K562 (cell line): ENCODE measurements around the gene FAM83F. TPM values are rescaled to one million over a fixed set of nuclear protein-coding genes. Genes with fewer than 3 reads are reported as not detected.
A peak's percentile ranks its signal among the peaks of the same experiment; 100 is the strongest.

Source experiments
- ARID1B ChIP-seq: fragments of 450-650 bp; IDR thresholded peaks from 2 replicates; pipeline ENCODE4 v1.6.1; 2016; ENCODE audit warnings: antibody characterized with exemption, mild to moderate bottlenecking, inconsistent platforms
- BRF2 ChIP-seq: IDR thresholded peaks from 3 replicates; pipeline ENCODE4 v1.6.1; 2011; ENCODE audit warnings: borderline replicate concordance, mild to moderate bottlenecking; ENCODE audit not compliant: insufficient read length, insufficient read depth
- ETS1 ChIP-seq: conservative IDR thresholded peaks from 2 replicates; pipeline ENCODE4 v1.6.1; 2011; ENCODE audit warnings: low read depth, mild to moderate bottlenecking, low read length; ENCODE audit not compliant: control insufficient read depth
- GTF2E2 ChIP-seq: fragments of 200-800 bp; sonication (Bioruptor generic); IDR thresholded peaks from 2 replicates; pipeline ENCODE4 v1.6.1; 2016; ENCODE audit warnings: missing genetic modification characterization, missing compliant biosample characterization
- NFE2 ChIP-seq: IDR thresholded peaks from 2 replicates; pipeline ENCODE4 v1.6.1; 2014; ENCODE audit warnings: antibody characterized with exemption, low read depth
- PKNOX1 ChIP-seq: fragments of 450-650 bp; IDR thresholded peaks from 2 replicates; pipeline ENCODE4 v1.6.1; 2016
- SIN3B ChIP-seq: fragments of 450-650 bp; IDR thresholded peaks from 2 replicates; pipeline ENCODE4 v1.6.1; 2017; ENCODE audit warnings: low read depth, mild to moderate bottlenecking, moderate library complexity
- SMAD1 ChIP-seq: fragments of 150-350 bp; IDR thresholded peaks from 2 replicates; pipeline ENCODE4 v1.6.1; 2014; ENCODE audit warnings: low read length, low read depth; ENCODE audit not compliant: partially characterized antibody
- SMAD2 ChIP-seq: fragments of 150-350 bp; IDR thresholded peaks from 2 replicates; pipeline ENCODE4 v1.6.1; 2014; ENCODE audit warnings: low read depth, mild to moderate bottlenecking, low read length
- TCF7 ChIP-seq: sonication (generic); IDR thresholded peaks from 2 replicates; pipeline ENCODE4 v1.6.1; 2016; ENCODE audit warnings: antibody characterized with exemption, borderline replicate concordance
- ZBTB8A ChIP-seq: fragments of 450-650 bp; IDR thresholded peaks from 2 replicates; pipeline ENCODE4 v1.6.1; 2018; ENCODE audit warnings: mild to moderate bottlenecking, moderate library complexity; ENCODE audit not compliant: partially characterized antibody
- ZNF217 ChIP-seq: sonication (generic); formaldehyde crosslinking; IDR thresholded peaks from 2 replicates; pipeline ENCODE4 v1.8.0; 2022; ENCODE audit warnings: mild to moderate bottlenecking, missing genetic modification reagents
- ZNF507 ChIP-seq: conservative IDR thresholded peaks from 2 replicates; pipeline ENCODE4 v1.6.1; 2017; ENCODE audit warnings: missing genetic modification characterization, missing compliant biosample characterization
- ZZZ3 ChIP-seq: fragments of 450-650 bp; IDR thresholded peaks from 2 replicates; pipeline ENCODE4 v1.6.1; 2016; ENCODE audit warnings: antibody characterized with exemption, mild to moderate bottlenecking, moderate library complexity
- polyA plus RNA-seq, 8 experiments: library from polyadenylated mRNA; depleted of rRNA in 4 of 8; stranded (reverse) in 5 of 8; unstranded in 3 of 8; fragments of >200 nt; fragmentation: Nextera tagmentation in 2 of 8; fragmentation: Illumina TruSeq in 1 of 8; extraction: Ambion mirVana in 2 of 8; extraction: Trizol in 1 of 8; gene quantifications; 2 replicates each; pipeline versions ENCODE4 v1.2.1 to v1.2.3, GENCODE V29; 2011 to 2014; ENCODE audit warnings: inconsistent platforms in 1 of 8, missing spikeins in 1 of 8
- total RNA-seq, 7 experiments: library from RNA; depleted of rRNA in 6 of 7; stranded (reverse); fragments of >200 nt in 6 of 7; fragmentation: Illumina TruSeq in 2 of 7; extraction: Trizol in 2 of 7; gene quantifications; 2 replicates each; pipeline versions ENCODE4 v1.2.1 to v1.2.3, GENCODE V29; 2011 to 2021; ENCODE audit warnings: low replicate concordance in 1 of 7
- TF ChIP-seq, protein P1 (sequence below): IDR thresholded peaks from 2 replicates; pipeline ENCODE4 v1.6.1; 2011; ENCODE audit not compliant: insufficient read length; ENCODE audit errors: extremely low read depth
- TF ChIP-seq, protein P2 (sequence below), 2 experiments: fragments of 450-650 bp; formaldehyde crosslinking in 1 of 2; IDR thresholded peaks; 2 replicates each; pipeline versions ENCODE4 v1.4.0 to v1.6.1; 2014 to 2020; ENCODE audit warnings: mild to moderate bottlenecking in 2 of 2, borderline replicate concordance in 1 of 2, low read depth in 1 of 2

Gene FAM83F
- total and polyA plus RNA-seq, 9 of the 15 experiments (the other 6 are each of a cell fraction or from before 2014, with no cell fraction given) = under 0.01 to 0.13 (median 0.04) TPM; not detected in 1

GRCh38 chr22:39965748-39966147, 29.0 kb upstream of the FAM83F start (continued):
- no peak for TF ChIP-seq ETS1
- TF ChIP-seq ZNF507 = no peak
- TF ChIP-seq ZBTB8A = no peak
- no peak for TF ChIP-seq BRF2
- TF ChIP-seq ZZZ3 = no peak
- TF ChIP-seq ARID1B = peak; percentile 92
- peak; percentile 16; the same call in 1 of the 2 replicates for TF ChIP-seq NFE2
- no peak for TF ChIP-seq SIN3B
- TF ChIP-seq, protein P1, sequence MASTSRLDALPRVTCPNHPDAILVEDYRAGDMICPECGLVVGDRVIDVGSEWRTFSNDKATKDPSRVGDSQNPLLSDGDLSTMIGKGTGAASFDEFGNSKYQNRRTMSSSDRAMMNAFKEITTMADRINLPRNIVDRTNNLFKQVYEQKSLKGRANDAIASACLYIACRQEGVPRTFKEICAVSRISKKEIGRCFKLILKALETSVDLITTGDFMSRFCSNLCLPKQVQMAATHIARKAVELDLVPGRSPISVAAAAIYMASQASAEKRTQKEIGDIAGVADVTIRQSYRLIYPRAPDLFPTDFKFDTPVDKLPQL = no peak
- TF ChIP-seq, protein P2, sequence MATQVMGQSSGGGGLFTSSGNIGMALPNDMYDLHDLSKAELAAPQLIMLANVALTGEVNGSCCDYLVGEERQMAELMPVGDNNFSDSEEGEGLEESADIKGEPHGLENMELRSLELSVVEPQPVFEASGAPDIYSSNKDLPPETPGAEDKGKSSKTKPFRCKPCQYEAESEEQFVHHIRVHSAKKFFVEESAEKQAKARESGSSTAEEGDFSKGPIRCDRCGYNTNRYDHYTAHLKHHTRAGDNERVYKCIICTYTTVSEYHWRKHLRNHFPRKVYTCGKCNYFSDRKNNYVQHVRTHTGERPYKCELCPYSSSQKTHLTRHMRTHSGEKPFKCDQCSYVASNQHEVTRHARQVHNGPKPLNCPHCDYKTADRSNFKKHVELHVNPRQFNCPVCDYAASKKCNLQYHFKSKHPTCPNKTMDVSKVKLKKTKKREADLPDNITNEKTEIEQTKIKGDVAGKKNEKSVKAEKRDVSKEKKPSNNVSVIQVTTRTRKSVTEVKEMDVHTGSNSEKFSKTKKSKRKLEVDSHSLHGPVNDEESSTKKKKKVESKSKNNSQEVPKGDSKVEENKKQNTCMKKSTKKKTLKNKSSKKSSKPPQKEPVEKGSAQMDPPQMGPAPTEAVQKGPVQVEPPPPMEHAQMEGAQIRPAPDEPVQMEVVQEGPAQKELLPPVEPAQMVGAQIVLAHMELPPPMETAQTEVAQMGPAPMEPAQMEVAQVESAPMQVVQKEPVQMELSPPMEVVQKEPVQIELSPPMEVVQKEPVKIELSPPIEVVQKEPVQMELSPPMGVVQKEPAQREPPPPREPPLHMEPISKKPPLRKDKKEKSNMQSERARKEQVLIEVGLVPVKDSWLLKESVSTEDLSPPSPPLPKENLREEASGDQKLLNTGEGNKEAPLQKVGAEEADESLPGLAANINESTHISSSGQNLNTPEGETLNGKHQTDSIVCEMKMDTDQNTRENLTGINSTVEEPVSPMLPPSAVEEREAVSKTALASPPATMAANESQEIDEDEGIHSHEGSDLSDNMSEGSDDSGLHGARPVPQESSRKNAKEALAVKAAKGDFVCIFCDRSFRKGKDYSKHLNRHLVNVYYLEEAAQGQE (IDR thresholded peaks at IDR 0.05; ENCODE audit: borderline replicate concordance) = peak; percentile 72
- TF ChIP-seq, protein P2 (CRISPR knock-in tag; IDR thresholded peaks at IDR 0.05; ENCODE audit: low read depth) = no peak
- no peak for TF ChIP-seq ZNF217 (CRISPR knock-in tag)
- TF ChIP-seq PKNOX1 = 0 out of 2 replicates have a peak, but pooled peaks have one; percentile 41
- no peak for TF ChIP-seq GTF2E2 (tag)
- no peak for TF ChIP-seq SMAD1
- no peak for TF ChIP-seq SMAD2
- TF ChIP-seq TCF7 = peak; percentile 82; the same call in 1 of the 2 replicates
